GM19438 (cell line): ENCODE data around the gene SRBD1.

Source experiments
- ATAC-seq: cut with Tn5 transposase; IDR thresholded peaks from one replicate; pipeline ENCODE4 v1.9.1; 2021; ENCODE audit warnings: low read depth; ENCODE audit not compliant: unreplicated experiment

SRBD1 gene

DNA sequence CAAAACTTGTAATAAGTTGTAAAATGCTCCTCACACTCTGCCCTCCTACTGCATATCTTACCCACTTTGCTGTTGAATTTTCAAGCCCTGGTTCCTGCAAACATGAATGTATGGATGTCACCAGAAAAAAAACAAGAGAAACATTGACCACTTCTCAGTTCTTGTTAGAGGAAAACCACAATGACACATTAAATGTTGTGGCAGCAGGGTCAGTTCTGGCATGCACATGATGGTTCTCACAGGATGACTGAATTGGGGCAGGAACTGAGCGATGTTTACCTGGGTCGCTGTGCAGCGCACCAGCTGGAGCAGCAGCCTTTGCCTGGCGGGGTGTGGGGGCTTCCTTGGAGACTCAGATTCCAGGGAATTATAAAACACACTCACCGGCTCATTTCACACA is 26.4 kb upstream of the SRBD1 start:
- ATAC-seq = no peak

DNA sequence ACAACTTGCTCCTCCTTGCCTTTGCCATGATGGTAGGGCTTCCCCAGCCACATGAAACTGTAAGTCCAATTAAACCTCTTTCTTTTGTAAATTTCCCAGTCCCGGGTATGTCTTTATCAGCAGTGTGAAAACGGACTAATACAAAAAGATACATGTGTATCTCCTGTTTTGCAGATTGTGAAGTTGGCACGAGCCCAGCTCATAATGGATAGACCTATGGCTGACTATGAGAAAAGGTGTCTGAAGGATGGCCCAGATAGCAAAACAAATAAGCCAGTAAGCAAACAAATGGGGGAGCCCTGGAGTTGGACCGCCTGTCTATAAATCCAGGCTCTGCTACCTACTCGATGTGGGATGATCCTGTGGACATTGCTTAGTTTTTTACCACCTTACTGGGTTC is 24.9 kb upstream of the SRBD1 start:
- no peak for ATAC-seq

- no peak for ATAC-seq
Measured at GRCh38 chr2:45634223-45634622, 23.2 kb upstream of the SRBD1 start.

DNA sequence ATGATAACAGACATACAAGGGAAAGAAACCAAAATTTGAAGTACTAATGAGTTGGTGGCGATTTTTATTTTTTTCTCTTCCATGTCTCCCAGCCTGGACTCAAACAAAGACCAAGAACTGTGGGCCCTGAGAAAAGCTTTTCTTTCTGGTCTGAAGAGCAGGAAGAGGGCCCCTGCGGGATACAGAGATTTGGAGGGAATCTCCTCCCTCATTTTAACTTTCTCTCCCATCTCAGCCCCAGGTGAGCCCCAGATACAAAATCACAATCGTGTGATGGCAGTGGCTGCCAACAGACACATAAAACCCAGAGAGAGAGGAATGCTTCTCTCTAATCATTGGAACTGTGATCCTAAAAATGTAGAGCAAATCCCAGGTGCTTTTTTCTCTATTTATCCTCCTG is 20.9 kb upstream of the SRBD1 start:
- ATAC-seq = no peak

- no peak for ATAC-seq
Measured at GRCh38 chr2:45631319-45631718, 20.3 kb upstream of the SRBD1 start.

- no peak for ATAC-seq
Measured at GRCh38 chr2:45629971-45630370, 18.9 kb upstream of the SRBD1 start.

DNA sequence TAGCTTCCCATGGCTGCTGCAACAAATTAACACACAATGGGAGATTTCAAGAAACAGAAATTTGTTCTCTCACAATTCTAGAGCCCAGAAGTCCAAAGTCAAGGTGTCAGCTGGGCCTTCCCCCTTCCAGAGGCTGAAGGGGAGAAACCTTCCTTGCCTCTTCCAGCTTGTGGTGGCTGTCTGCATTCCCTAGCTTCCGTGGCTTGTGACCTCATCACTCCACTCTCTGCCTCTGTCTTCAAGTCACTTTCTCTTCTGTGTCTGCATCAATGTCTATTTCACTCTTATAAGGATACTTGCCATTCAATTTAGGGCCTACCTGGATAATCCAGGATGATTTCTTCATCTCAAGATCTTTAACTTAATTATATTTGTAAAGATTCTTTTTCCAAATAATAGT is 16.8 kb upstream of the SRBD1 start:
- ATAC-seq = no peak

DNA sequence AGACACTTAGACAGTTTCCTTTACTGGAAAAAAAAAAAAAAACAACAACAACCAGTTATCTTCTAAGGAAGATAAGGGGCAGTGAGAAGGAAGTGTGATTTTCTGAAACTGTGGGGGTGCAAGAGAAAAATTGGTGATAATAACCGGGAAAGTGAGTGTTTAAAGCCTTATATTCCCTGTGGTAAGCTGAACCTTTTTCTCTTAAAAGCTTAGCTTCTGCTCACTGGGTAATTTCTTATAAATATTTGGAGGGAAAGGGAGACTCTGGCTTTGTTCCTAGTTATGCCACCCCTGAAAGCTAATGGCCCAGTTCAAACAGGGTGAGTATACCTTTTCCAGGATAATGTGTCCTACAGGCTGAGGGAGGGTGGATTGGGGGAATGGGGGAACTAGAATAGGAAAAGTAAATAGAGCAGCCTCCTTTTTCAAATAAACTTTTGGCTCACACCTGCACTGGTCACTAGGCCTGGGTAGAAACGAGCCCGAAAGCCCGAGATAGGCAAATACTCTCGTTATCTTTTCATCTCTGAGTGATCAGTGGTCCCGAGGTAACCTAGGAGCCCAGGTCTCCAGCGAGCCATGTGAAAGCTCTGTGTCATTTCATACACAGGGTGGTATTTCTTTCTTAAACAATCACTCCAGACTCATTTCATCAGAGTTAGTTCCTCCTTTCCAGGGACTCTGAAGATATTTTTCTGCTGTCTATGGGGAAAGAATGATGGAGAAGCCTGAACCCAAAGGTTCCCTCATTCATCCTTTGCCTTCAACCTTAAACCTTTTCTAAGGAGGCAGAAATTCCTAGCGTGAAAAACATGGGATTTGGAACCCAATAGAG is 15.5 kb upstream of the SRBD1 start:
- ATAC-seq = no peak

DNA sequence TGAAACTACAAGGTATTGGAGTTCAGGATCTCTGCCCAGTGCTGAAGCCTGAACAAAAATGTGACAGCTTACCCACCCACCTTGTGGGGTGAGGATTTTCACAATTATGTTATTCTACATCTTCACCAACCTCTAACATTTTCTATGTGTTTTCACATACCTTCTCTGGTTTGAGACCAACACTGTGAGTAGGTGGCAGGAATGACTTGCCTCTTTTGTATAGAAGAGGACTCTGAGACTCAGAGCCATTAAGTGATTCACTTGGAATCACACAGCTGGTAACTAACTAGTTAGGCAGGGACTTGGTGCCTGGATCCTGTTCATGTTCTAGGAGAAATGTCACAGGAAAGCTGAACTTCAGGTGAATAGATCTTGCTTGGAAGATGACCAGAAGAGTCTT is 14.8 kb upstream of the SRBD1 start:
- ATAC-seq = no peak

GRCh38 chr2:45623098-45623497 is 12.0 kb upstream of the SRBD1 start:
- ATAC-seq = no peak

DNA sequence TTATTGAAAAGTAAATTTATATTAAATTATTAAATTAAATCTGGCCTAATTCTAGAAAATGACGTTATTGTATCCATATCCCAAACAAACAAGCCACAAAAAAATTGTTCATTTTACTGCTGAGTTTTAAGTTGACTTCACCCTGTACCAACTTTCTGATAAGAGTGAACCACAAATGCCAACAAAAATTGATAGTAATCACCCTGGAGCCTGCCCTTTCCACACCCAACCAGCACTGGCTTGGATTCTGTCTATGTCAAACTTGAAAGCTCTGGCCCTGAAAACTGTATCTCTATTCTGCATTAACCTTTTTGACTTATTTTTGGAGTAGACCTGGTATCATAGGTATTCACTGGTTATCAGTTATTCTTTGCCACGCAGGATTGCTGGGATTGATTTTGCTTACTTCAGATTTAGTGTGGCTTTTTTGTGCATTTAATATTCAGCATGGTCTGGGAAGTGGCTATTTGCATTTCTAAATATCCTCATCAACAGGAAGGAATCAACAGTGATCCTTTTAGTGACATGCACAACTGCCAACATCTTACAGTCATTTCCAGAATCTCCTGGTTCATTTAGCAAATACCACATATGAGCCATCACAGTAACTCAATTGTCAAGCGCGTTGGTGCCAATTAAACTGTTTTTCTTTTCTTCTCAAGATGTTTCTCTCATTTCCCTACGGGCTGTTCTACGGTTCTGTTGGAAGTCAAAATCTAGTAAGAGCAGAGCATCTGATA is 11.4 kb upstream of the SRBD1 start:
- no peak for ATAC-seq

GRCh38 chr2:45617496-45617895 is 6.4 kb upstream of the SRBD1 start:
- ATAC-seq = no peak

GRCh38 chr2:45616658-45617411 is 5.8 kb upstream of the SRBD1 start:
- ATAC-seq = no peak

DNA sequence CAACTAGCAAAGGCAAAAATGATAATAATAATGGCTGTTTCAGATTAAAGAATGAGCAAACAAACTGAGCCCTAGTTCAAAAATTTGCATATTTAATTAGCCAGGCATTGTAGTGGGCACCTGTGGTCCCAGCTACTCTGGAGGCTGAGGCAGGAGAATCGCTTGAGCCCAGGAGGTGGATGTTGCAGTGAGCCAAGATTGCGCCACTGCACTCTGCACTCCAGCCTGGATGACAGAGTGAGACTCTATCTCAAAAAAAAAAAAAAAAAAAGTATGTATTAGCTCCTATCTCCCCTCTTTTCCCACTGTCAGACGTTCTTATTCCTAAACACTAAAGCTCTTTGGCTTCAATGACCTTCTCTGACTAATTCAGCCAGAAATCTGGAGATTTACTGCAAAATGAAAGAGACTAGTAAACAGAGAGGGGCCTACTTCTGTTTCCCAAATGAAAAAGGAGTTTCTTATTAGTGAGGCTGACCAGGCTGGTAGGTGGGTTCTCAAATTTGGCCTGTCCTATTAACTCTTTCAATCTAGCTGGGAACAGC is 3.9 kb upstream of the SRBD1 start:
- ATAC-seq = no peak

DNA sequence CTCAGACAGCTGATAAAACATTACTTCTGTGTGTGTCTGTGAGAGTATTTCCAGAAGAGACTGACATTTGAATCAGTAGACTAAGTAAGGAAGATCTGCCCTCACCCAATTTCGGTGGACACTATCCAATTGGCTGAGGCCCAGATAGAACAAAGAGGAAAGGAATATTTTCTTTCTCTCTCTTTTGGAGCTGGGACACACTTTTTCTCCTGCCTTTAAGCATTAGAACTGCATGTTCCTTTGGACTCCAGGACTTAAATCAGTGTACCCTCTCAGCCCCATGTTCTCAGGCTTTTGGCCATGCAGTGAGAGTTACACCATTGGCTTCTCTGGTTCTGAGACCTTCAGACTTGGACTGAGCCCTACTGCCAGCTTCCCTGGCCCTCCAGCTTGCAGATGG is 3.3 kb upstream of the SRBD1 start:
- ATAC-seq = no peak

DNA sequence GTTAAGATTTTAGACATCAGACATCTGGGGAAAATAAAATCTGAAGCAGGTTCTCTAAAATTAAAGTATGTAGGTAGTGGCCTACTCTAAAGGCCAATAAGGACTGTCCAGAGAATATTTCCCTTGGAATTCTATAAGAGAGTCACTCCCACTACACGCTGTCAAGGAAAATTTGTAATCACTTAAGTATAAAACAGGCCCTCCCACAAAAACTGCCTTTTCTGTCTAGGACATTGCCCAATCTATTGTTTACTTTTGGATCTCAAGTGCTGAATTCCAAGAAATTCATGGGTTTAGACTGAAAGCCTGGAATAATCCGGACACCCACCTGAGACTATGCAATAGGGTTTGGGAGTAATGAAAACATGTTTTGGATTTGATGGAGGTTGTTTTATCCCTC is 1.7 kb upstream of the SRBD1 start:
- no peak for ATAC-seq

- ATAC-seq = no peak
Measured at GRCh38 chr2:45612285-45612684, 1.2 kb upstream of the SRBD1 start.

DNA sequence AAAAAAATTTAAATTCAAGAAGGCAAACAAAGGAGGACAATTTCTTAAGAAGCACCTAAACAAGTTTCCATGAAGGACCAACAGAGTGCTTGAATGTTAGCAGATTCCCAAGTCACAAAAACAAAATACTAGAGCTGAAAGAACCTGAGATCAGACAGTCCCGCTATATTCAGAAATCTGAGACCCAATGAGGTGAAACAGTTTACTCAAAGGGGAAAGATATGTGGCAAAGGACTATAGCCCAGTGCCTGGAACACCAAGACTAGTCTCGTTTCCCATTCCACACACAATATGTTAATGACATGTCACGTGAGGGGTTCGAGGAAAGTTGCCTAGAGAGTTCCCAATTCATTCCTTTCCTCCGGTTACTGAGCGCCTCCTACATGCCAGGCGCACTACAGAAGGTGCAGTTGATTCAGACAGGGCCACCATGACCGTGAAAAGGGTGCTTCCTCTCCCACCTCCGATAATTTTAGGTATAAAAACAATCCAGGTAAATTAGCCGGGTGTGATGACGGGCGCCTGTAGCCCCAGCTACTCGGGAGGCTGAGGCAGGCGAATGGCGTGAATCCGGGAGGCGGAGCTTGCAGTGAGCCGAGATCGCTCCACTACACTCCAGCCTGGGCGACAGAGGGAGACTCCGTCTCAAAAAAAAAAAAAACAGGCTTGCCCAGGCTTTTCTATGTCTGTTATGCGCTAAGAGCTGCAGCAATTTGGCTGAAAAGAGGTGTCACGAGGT is 617 bp downstream of the SRBD1 start:
- ATAC-seq = peak; percentile 65

DNA sequence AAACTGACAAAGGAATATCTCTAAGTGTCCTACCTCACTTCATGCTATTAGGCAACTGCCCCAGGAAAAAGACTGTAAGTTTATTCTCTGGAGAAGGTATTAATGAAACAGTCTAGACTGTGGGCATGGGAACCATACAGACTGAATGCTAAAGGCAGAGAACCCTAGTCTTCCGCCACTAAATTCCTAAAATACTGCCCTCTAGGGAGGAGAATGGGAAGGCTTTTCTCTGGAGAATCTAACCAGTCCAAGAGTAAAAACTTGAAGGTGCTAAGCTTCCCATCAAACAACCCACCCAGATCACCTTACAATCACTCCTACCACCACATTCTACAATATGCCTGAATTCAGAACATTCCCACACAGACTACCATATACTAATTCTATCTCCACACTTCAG is 3.4 kb downstream of the SRBD1 start:
- no peak for ATAC-seq

DNA sequence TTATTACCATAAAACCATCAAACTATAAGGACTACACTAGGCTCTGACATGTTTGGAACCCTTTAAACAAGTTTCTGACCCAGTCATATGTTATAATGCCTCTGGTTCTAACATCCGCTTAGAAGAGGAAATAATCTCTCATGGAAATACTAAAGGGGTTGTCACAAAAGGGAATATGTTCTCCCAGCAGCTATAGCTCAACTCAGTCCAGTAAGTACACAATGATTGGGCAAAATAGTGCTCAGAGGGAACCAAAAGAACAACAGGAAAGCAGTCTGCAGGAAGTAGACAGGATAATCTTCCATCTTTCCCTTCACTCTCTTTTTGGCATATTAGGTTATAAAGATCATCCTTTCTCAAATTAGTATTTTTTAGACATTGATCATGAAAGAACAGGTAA is 4.3 kb downstream of the SRBD1 start:
- ATAC-seq = no peak
